ENCODE data around the gene GLI1.

DNA sequence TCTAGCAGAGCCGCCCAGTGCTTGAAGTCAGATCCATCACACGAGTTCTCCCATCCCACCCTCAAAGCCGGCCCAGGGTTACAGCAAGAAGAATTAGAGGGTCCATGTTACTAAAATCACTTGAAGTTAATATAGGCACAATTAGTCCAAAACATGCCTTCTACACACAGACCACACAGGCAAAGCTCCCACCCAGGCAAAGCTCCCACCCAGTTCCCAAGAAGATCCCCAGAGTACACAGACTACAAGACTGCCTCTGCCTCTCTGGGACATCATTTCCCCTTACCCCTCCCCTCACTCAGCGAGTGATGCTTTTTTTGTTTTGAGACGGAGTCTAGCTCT, 3.3 kb downstream of the GLI1 start:
- TF ChIP-seq EZH2 (IDR thresholded peaks at IDR 0.05; ENCODE audit: insufficient read depth, low read length), result no peak
- TF ChIP-seq, protein P1, sequence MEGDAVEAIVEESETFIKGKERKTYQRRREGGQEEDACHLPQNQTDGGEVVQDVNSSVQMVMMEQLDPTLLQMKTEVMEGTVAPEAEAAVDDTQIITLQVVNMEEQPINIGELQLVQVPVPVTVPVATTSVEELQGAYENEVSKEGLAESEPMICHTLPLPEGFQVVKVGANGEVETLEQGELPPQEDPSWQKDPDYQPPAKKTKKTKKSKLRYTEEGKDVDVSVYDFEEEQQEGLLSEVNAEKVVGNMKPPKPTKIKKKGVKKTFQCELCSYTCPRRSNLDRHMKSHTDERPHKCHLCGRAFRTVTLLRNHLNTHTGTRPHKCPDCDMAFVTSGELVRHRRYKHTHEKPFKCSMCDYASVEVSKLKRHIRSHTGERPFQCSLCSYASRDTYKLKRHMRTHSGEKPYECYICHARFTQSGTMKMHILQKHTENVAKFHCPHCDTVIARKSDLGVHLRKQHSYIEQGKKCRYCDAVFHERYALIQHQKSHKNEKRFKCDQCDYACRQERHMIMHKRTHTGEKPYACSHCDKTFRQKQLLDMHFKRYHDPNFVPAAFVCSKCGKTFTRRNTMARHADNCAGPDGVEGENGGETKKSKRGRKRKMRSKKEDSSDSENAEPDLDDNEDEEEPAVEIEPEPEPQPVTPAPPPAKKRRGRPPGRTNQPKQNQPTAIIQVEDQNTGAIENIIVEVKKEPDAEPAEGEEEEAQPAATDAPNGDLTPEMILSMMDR (IDR thresholded peaks at IDR 0.05; ENCODE audit: insufficient read depth, low read depth, low read length), result no peak

All from astrocyte (in vitro differentiated cells and primary cell).